Smooth muscle cell (in vitro differentiated cells): ENCODE measurements around the gene ADSS1. TPM values are rescaled to one million over a fixed set of nuclear protein-coding genes. Genes with fewer than 3 reads are reported as not detected.

Source experiments
- DNase-seq: peaks from one replicate; lab custom pipeline; 2025; ENCODE audit not compliant: unreplicated experiment; lab: John Stamatoyannopoulos, UW
- H2AFZ ChIP-seq: fragments of 200-600 bp; sonication (generic); 2 replicates; pipeline ENCODE4 v1.6.0; 2016; ENCODE audit warnings: antibody characterized with exemption, low read depth, mild to moderate bottlenecking
- H3F3A ChIP-seq: fragments of 200-600 bp; sonication (generic); 2 replicates; pipeline ENCODE4 v1.6.0; 2017; ENCODE audit warnings: antibody characterized with exemption, low read depth
- H3K27ac ChIP-seq: fragments of 200-600 bp; sonication (generic); 2 replicates; pipeline ENCODE4 v1.5.1; 2016; ENCODE audit warnings: low read depth, mild to moderate bottlenecking
- H3K27me3 ChIP-seq: fragments of 200-600 bp; sonication (generic); 2 replicates; pipeline ENCODE4 v1.6.1; 2016; ENCODE audit warnings: low read depth, mild to moderate bottlenecking
- H3K36me3 ChIP-seq: fragments of 200-600 bp; sonication (generic); 2 replicates; pipeline ENCODE4 v1.5.1; 2016; ENCODE audit warnings: low read depth
- H3K4me1 ChIP-seq: fragments of 200-600 bp; sonication (generic); 2 replicates; pipeline ENCODE4 v1.5.1; 2016; ENCODE audit warnings: low read depth
- H3K4me2 ChIP-seq: fragments of 200-600 bp; sonication (generic); 2 replicates; pipeline ENCODE4 v1.6.0; 2016; ENCODE audit warnings: mild to moderate bottlenecking
- H3K4me3 ChIP-seq: fragments of 200-600 bp; sonication (generic); 2 replicates; pipeline ENCODE4 v1.5.1; 2016; ENCODE audit warnings: mild to moderate bottlenecking
- H3K79me2 ChIP-seq: fragments of 200-600 bp; sonication (generic); 2 replicates; pipeline ENCODE4 v1.6.0; 2016; ENCODE audit warnings: low read depth, mild to moderate bottlenecking
- H3K9ac ChIP-seq: fragments of 200-600 bp; sonication (generic); 2 replicates; pipeline ENCODE4 v1.6.0; 2016; ENCODE audit warnings: low read depth
- H3K9me3 ChIP-seq: fragments of 200-600 bp; sonication (generic); replicated peaks from 2 replicates; pipeline ENCODE4 v1.5.1; 2016; ENCODE audit warnings: low read depth
- H4K20me1 ChIP-seq: fragments of 200-600 bp; sonication (generic); 2 replicates; pipeline ENCODE4 v1.6.0; 2016; ENCODE audit warnings: low read depth
- WGBS: methylation state at CpG from one replicate; pipeline ENCODE4 v1.1.7; 2016; ENCODE audit warnings: low lambda C conversion rate; 5-methylcytosine and 5-hydroxymethylcytosine counted together
- polyA plus RNA-seq: library from polyadenylated mRNA; unstranded; fragments of >200 nt; fragmentation: Nextera tagmentation; extraction: Ambion mirVana; gene quantifications from 2 replicates; pipeline ENCODE4 v1.2.1, GENCODE V29; 2016
- total RNA-seq: library from RNA; depleted of rRNA; stranded (reverse); fragments of >200 nt; gene quantifications from 2 replicates; pipeline ENCODE4 v1.2.3, GENCODE V29; 2014
- TF ChIP-seq, protein P1 (sequence below): fragments of 200-600 bp; sonication (generic); IDR thresholded peaks from 2 replicates; pipeline ENCODE4 v1.5.1; 2017; ENCODE audit warnings: borderline replicate concordance, mild to moderate bottlenecking, antibody characterized with exemption; ENCODE audit not compliant: insufficient read depth, poor library complexity, severe bottlenecking

The ADSS1 gene
- total and polyA plus RNA-seq, 2 experiments from 2014 or later: 7.8 to 43.0 TPM

DNA sequence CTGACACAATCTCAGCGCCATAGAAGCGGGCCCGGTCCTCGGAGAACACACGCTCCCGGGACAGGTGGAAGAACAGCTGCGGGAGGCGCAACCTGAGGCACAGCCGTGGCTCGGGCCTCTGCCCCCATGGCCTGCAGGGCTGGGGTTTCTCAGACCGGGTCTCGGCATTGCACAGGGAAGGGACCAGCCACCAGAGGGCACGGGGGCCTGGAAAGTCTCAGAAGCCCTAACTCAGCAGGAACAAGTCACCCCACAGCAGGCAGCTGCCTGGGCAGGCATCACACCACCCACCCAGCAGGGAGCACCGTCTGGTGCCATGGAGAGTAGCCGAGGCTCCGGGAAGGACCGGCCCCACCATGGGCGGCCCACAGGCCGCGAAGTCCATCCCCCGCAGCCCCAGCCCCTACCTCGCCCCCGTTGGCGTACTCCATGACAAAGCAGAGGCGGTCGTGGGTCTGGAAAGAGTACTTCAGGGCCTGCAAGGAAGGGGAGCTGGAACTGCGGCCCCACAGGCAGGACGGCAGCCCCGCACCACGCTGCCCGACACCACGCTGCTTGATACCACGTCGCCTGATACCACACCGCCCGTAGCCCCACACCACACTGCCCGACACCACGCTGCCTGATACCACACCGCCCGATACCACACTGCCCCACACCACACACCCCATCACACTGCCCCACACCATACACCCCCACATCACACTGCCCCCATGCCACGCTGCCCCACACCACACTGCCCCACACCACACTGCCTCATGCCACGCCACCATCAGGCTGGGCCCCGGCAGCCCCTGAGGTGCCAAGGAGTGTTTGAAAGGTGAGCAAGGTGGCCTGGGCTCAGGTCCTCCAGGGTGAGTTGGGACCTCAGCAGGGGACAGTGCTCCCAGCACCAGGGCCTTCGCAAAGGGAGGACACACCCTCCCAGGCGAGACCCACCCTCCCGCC, 49.8 kb downstream of the ADSS1 start:
- WGBS: 95% methylated on average over 38 of the region's 46 CpGs
- TF ChIP-seq, protein P1, sequence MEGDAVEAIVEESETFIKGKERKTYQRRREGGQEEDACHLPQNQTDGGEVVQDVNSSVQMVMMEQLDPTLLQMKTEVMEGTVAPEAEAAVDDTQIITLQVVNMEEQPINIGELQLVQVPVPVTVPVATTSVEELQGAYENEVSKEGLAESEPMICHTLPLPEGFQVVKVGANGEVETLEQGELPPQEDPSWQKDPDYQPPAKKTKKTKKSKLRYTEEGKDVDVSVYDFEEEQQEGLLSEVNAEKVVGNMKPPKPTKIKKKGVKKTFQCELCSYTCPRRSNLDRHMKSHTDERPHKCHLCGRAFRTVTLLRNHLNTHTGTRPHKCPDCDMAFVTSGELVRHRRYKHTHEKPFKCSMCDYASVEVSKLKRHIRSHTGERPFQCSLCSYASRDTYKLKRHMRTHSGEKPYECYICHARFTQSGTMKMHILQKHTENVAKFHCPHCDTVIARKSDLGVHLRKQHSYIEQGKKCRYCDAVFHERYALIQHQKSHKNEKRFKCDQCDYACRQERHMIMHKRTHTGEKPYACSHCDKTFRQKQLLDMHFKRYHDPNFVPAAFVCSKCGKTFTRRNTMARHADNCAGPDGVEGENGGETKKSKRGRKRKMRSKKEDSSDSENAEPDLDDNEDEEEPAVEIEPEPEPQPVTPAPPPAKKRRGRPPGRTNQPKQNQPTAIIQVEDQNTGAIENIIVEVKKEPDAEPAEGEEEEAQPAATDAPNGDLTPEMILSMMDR: no peak
- H3K27ac ChIP-seq: no peak overlapping the region
- H3F3A ChIP-seq: no peaks in the 10 kb centered on the region
- H3K27me3 ChIP-seq: no peaks in the 10 kb centered on the region
- H3K4me1 ChIP-seq: peaks cover 4% of the 10 kb centered on the region
- peaks cover 34% of the 10 kb centered on the region for H4K20me1 ChIP-seq
- H3K9me3 ChIP-seq: no peaks in the 10 kb centered on the region
- H3K36me3 ChIP-seq: no peaks in the 10 kb centered on the region
- H3K4me2 ChIP-seq: no peak overlapping the region
- H2AFZ ChIP-seq: no peak overlapping the region
- no peak for DNase-seq
- no peak overlapping the region for H3K4me3 ChIP-seq
- H3K9ac ChIP-seq: no peak overlapping the region
- H3K79me2 ChIP-seq: no peaks in the 10 kb centered on the region

DNA sequence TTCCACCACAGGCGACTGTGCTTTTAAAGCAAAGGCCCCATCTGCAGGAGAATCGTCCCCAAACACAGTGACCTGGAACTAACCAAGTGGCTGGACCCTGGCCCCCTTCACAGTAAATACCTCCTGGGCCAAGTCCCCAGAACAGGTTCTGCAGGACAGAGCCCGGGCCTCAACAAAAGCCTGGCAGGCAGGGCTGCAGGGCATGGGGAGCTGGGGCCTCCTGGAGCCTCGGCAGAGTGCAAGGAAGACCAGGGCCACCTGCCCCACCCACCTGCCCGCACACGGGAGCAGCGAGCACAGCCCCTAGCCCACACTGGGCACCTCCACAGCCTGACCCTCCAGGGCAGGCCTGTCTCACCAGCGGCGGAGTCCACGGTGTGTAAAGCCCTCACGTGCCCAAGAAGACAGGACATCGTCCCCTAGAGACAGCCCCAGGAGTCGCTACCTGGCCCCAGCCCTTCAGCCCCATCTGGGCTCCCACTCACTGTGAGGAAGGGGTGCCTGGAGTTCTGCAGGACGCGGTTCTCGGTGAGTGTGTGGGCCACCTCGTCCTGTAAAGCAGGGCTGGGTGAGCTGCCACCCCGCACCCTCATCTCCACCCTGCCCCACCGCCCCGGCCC, 50.5 kb downstream of the ADSS1 start:
- H4K20me1 ChIP-seq: peaks cover 42% of the 10 kb centered on the region
- H3K27ac ChIP-seq: no peak overlapping the region
- no peak overlapping the region for H2AFZ ChIP-seq
- no peaks in the 10 kb centered on the region for H3K9me3 ChIP-seq
- H3K27me3 ChIP-seq: no peaks in the 10 kb centered on the region
- H3K9ac ChIP-seq: no peak overlapping the region
- H3K4me2 ChIP-seq: no peak overlapping the region
- H3K4me1 ChIP-seq: no peaks in the 10 kb centered on the region
- DNase-seq: no peak
- TF ChIP-seq, protein P1: no peak
- no peaks in the 10 kb centered on the region for H3F3A ChIP-seq
- H3K36me3 ChIP-seq: no peaks in the 10 kb centered on the region
- no peak overlapping the region for H3K4me3 ChIP-seq
- H3K79me2 ChIP-seq: no peaks in the 10 kb centered on the region
- 95% methylated on average over 20 of the region's 20 CpGs for WGBS

DNA sequence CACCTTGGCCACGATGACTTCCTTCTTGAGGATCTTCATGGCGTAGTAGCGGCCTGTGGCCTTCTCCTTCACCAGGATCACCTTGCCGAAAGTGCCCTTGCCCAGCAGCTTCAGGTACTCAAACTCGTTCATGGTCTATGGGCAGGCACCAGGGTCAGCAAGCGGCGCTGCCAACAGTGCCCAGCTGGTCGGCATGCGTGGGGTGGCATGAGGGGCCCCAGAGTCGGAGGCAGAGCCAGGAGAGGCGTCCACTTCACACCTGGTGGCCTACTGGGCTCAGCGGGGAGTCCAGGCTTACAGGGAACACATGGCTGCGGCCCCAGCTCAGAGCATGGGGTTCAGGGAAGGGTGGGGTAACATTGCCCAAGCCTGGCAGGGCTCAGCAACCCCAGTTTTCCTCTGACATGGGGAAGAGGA, 51.1 kb downstream of the ADSS1 start:
- Histone ChIP-seq H3K4me2 (no peak overlapping the region), H2AFZ (no peak overlapping the region), H3K4me1 (no peaks in the 10 kb centered on the region), H3K9me3 (no peaks in the 10 kb centered on the region), H3K27ac (no peak overlapping the region), H3K36me3 (no peaks in the 10 kb centered on the region), H3K27me3 (no peaks in the 10 kb centered on the region), H3F3A (no peaks in the 10 kb centered on the region), H3K9ac (no peak overlapping the region), H3K4me3 (no peak overlapping the region), H4K20me1 (peaks cover 47% of the 10 kb centered on the region), H3K79me2 (no peaks in the 10 kb centered on the region)
- TF ChIP-seq, protein P1: no peak
- WGBS: over 99% methylated on average over 13 of the region's 13 CpGs
- no peak for DNase-seq
